Breast epithelium (tissue), 3 donors: ENCODE measurements around the gene TBC1D14.

Source experiments
- CTCF ChIP-seq, 3 donors: fragments of 450-650 bp; IDR thresholded peaks; one replicate each; pipeline ENCODE4 v1.5.1; 2016 to 2017; ENCODE audit warnings: antibody characterized with exemption in 3 of 3, mild to moderate bottlenecking in 3 of 3, moderate library complexity in 3 of 3
- POLR2A ChIP-seq: fragments of 450-650 bp; IDR thresholded peaks from one replicate; pipeline ENCODE4 v1.6.1; 2016; ENCODE audit warnings: antibody characterized with exemption, mild to moderate bottlenecking, moderate library complexity
- POLR2AphosphoS5 ChIP-seq, 3 donors: sonication (generic); formaldehyde crosslinking; IDR thresholded peaks; one replicate each; pipeline ENCODE4 v1.6.1; 2017; ENCODE audit warnings: antibody characterized with exemption in 3 of 3

GRCh38 chr4:6874981-6875380 is 34.6 kb upstream of the TBC1D14 start:
- TF ChIP-seq CTCF (IDR thresholded peaks at IDR 0.05) (no peak), POLR2A (no peak), POLR2AphosphoS5 (IDR thresholded peaks at IDR 0.05) (no peak)
